Spleen (tissue), 11 donors: Measurements from ENCODE around the gene AMHR2. TPM values are rescaled to one million over a fixed set of nuclear protein-coding genes. Genes with fewer than 3 reads are reported as not detected.

Source experiments
- DNase-seq: peaks from one replicate; pipeline ENCODE4 v3.0.0-alpha.2; 2020
- H3K27ac ChIP-seq, 8 donors: fragments of 200-600 bp; sonication (generic) in 7 of 8; 1 replicate in 4 of 8; 2 replicates in 4 of 8; pipeline versions ENCODE4 v1.5.0 to v1.8.0; 2016 to 2021; ENCODE audit warnings: inconsistent platforms in 4 of 8, mild to moderate bottlenecking in 4 of 8, moderate library complexity in 1 of 8
- H3K27me3 ChIP-seq, 7 donors: fragments of 200-600 bp; sonication (generic) in 6 of 7; replicated peaks in 1 of 7; 1 replicate in 4 of 7; 2 replicates in 3 of 7; pipeline versions ENCODE4 v1.5.0 to v1.8.0; 2016 to 2021; ENCODE audit warnings: inconsistent platforms in 3 of 7, mild to moderate bottlenecking in 1 of 7
- H3K36me3 ChIP-seq, 6 donors: fragments of 200-600 bp; sonication (generic) in 5 of 6; 1 replicate in 4 of 6; 2 replicates in 2 of 6; pipeline versions ENCODE4 v1.5.0 to v1.8.0; 2016 to 2021; ENCODE audit warnings: inconsistent platforms in 2 of 6
- H3K4me1 ChIP-seq, 6 donors: fragments of 200-600 bp; sonication (generic) in 5 of 6; 1 replicate in 3 of 6; 2 replicates in 3 of 6; pipeline versions ENCODE4 v1.5.0 to v1.8.0; 2016 to 2021; ENCODE audit warnings: inconsistent platforms in 3 of 6
- H3K4me3 ChIP-seq, 8 donors: fragments of 200-600 bp; sonication (generic) in 7 of 8; 1 replicate in 4 of 8; 2 replicates in 4 of 8; pipeline versions ENCODE4 v1.5.0 to v1.8.0; 2016 to 2021; ENCODE audit warnings: inconsistent platforms in 4 of 8, mild to moderate bottlenecking in 4 of 8, moderate library complexity in 2 of 8
- H3K9me3 ChIP-seq, 8 donors: fragments of 200-600 bp; sonication (generic) in 7 of 8; 1 replicate in 4 of 8; 2 replicates in 4 of 8; pipeline versions ENCODE4 v1.5.0 to v1.8.0; 2016 to 2021; ENCODE audit warnings: inconsistent platforms in 4 of 8
- CTCF ChIP-seq, 11 experiments: fragments of 200-600 bp in 7 of 11; fragments of 450-650 bp in 4 of 11; sonication (generic) in 4 of 11; IDR thresholded peaks in 8 of 11; conservative IDR thresholded peaks in 3 of 11; 1 replicate in 7 of 11; 2 replicates in 4 of 11; pipeline versions ENCODE4 v1.4.0 to v1.8.0; 2016 to 2021; ENCODE audit warnings: antibody characterized with exemption in 11 of 11, inconsistent platforms in 4 of 11, mild to moderate bottlenecking in 1 of 11
- POLR2A ChIP-seq, 3 donors: fragments of 450-650 bp; IDR thresholded peaks; one replicate each; pipeline ENCODE4 v1.5.1; 2017; ENCODE audit warnings: antibody characterized with exemption in 3 of 3, mild to moderate bottlenecking in 1 of 3
- POLR2AphosphoS5 ChIP-seq, 3 donors: sonication (generic); formaldehyde crosslinking; IDR thresholded peaks; one replicate each; pipeline ENCODE4 v1.5.1; 2017; ENCODE audit warnings: antibody characterized with exemption in 3 of 3
- WGBS, 5 donors: extraction: QIAGEN DNeasy Blood & Tissue Kit in 3 of 5; methylation state at CpG; one replicate each; pipeline versions ENCODE4 v1.1.5 to v1.1.7; 2013 to 2018; 5-methylcytosine and 5-hydroxymethylcytosine counted together
- intact Hi-C: fragments of 100-400 bp; cut with DNase I; formaldehyde crosslinking; loops from one replicate; pipeline ENCODE4 v1.15.0; 2023; ENCODE audit warnings: low total_unique reads
- polyA plus RNA-seq, 3 donors: library from polyadenylated mRNA; stranded (reverse); fragments of 200-250 nt; gene quantifications; one replicate each; pipeline ENCODE4 v1.2.1, GENCODE V29; 2013
- total RNA-seq, 7 donors: library from RNA; depleted of rRNA in 3 of 7; stranded (reverse); fragments of >200 nt in 3 of 7; fragmentation: NEBNext Ultra II Directional in 4 of 7; extraction: Animal tissue kit (Norgen Biotek cat#: 25700) in 4 of 7; gene quantifications; one replicate each; pipeline versions ENCODE4 v1.1.0 to v1.2.1, GENCODE V29; 2016 to 2021
- donor health status: healthy with polysubstance abuse.
- donor health status: DM: no; HTN: no; CAD: no; lungs with moderate emphysema.
- donor health status: DM: no; HTN: no; CAD: no.
- donor health status: Bipolar disorder and iron deficiency.
- donor health status: healthy.
- donor health status: DM: no; HTN: no; CAD: no.
- donor health status: DM: yes; HTN: yes; CAD: no.

AMHR2 gene
- total and polyA plus RNA-seq, 10 donors = 1.2 to 20.6 (median 7.9) TPM

DNA sequence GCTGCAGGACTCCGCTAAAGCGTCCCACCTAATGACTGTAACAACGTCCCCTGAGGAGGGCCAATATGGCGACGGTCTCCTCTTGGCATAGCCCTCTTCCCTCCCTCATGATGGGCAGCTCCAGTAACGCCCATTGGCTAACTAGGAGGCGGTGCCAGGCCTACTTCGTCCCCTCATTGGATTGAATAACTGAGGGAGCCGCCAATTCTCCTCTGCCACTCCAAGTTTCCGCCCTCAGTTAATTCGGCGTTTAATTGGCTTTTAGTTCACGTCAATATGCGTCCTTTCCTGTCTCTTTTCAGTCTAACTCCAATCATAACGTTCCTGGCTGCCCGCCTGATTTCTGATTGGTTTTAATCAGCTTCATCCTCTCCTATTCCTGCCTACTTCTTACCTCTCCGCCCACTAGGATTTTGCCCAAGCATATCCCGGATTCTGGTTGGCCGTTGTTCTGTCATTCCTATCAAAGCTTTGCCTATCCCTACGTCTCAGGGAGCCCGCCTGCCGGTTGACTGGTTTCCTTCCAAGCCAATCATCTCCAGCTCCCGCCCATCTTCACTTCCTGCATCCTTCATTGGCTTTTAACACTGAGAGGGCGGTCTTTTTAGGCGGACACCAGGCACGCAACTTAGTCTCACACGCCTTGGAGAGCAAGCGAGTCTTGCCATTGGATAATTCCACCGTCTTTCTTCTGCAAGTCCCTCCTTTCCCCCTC lies 44.1 kb upstream of the AMHR2 start:
- TF ChIP-seq POLR2AphosphoS5 (IDR thresholded peaks at IDR 0.05) = peak in 2 of 3 donors; percentile 94 to 98
- peak; percentile 51 to 72 (median 69) for TF ChIP-seq POLR2A (IDR thresholded peaks at IDR 0.05)
- TF ChIP-seq CTCF (IDR thresholded peaks at IDR 0.05 in 8 of 11, conservative IDR thresholded peaks at IDR 0.05 in 3 of 11) = peak in 5 of 11 experiments; percentile 5 to 45 (median 24)
- intact Hi-C loops = no loop called here
- Histone ChIP-seq H3K27me3 (no peaks in the 10 kb centered on the region), H3K4me3 (peak overlapping the region; percentile 43 to 84 (median 58)), H3K27ac (peak overlapping the region; percentile 94 to 100 (median 98)), H3K36me3 (peaks cover 0 to 36% (median 28%) of the 10 kb centered on the region in 6 donors), H3K4me1 (peaks cover 36 to 52% (median 48%) of the 10 kb centered on the region in 6 donors), H3K9me3 (no peaks in the 10 kb centered on the region)
- 0 to 1% (median 0%) methylated on average over 26 to 29 of the region's 29 CpGs for WGBS, 5 donors
- DNase-seq = peak; percentile 96

DNA sequence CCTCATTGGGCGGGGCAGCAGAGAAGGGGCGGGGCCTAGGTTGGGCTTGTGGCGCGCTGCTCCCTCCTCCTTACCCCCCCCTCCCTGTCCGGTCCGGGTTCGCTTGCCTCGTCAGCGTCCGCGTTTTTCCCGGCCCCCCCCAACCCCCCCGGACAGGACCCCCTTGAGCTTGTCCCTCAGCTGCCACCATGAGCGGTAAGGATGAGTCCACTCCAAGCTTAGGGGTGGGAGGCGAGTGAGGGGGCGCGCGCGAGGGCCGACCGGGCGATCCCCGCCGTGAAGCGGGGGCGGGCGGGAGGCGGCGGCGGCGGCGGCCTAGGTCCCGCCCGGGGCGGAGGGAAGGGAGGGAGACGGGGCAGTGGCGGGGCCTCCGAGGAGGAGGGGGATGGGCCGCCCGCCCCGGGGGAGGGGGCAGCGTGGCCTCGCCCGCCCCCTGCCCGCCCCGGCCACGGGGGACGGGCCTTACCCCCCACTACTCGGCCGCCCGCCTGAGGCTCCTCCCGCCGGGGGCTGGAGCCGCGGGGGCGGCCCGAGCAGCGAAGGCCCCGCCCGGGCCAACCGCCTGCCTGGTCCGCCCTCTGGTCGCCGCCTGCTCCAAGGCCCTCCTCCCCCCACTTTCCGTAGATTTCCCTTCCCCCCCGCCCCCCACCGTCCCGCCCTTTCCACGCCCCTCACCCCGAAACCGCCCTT lies 43.4 kb upstream of the AMHR2 start, which contains the start of gene SP1:
SP1 (plus strand) TSS at position 73 of the 690 bp plus-strand sequence; CDS start at position 189, 116 bp downstream.
- DNase-seq = peak; percentile 98
- intact Hi-C loops = no loop called here
- Histone ChIP-seq H3K36me3 (peaks cover 0 to 43% (median 34%) of the 10 kb centered on the region in 6 donors), H3K4me3 (peak within 1 kb of the TSS; percentile 43 to 84 (median 58)), H3K9me3 (no peaks in the 10 kb centered on the region), H3K4me1 (peaks cover 43 to 59% (median 55%) of the 10 kb centered on the region in 6 donors), H3K27me3 (no peaks in the 10 kb centered on the region), H3K27ac (peak within 1 kb of the TSS; percentile 94 to 100 (median 98))
- TF ChIP-seq CTCF (IDR thresholded peaks at IDR 0.05 in 8 of 11, conservative IDR thresholded peaks at IDR 0.05 in 3 of 11) (no peak), POLR2AphosphoS5 (IDR thresholded peaks at IDR 0.05) (peak; percentile 34 to 82 (median 78)), POLR2A (IDR thresholded peaks at IDR 0.05) (peak in 2 of 3 donors; percentile 6)
- 0 to 1% (median 0%) methylated on average over 9 to 67 of the region's 71 CpGs for WGBS, 5 donors

- H3K36me3 ChIP-seq = peaks cover 0 to 51% (median 40%) of the 10 kb centered on the region in 6 donors
- peak overlapping the region; percentile 24 to 84 (median 54) for H3K4me3 ChIP-seq
- TF ChIP-seq POLR2A (IDR thresholded peaks at IDR 0.05) = no peak
- no peak for TF ChIP-seq POLR2AphosphoS5 (IDR thresholded peaks at IDR 0.05)
- no peak for TF ChIP-seq CTCF (IDR thresholded peaks at IDR 0.05 in 8 of 11, conservative IDR thresholded peaks at IDR 0.05 in 3 of 11)
- 11 to 22% (median 14%) methylated on average over 19 to 21 of the region's 21 CpGs for WGBS, 5 donors
- intact Hi-C loops = no loop called here
- no peaks in the 10 kb centered on the region for H3K9me3 ChIP-seq
- peaks cover 48 to 67% (median 63%) of the 10 kb centered on the region in 6 donors for H3K4me1 ChIP-seq
- peak; percentile 80 for DNase-seq
- H3K27me3 ChIP-seq = no peaks in the 10 kb centered on the region
- peak overlapping the region in 7 of 8 donors; percentile 94 to 100 (median 99) for H3K27ac ChIP-seq
Observed at GRCh38 chr12:53380794-53381730, 42.6 kb upstream of the AMHR2 start.
